Brain microvascular endothelial cell (primary cell): ENCODE data around the gene CDH22.

Experiments
- DNase-seq: peaks from one replicate; pipeline ENCODE4 v3.0.0-alpha.2; 2020
- H3K27ac ChIP-seq: fragments of 250-450 bp; sonication (Bioruptor Pico); 2 replicates; pipeline ENCODE4 v1.5.1; 2020; ENCODE audit warnings: mild to moderate bottlenecking, moderate library complexity
- H3K27me3 ChIP-seq: fragments of 250-450 bp; sonication (Bioruptor Pico); replicated peaks from 2 replicates; pipeline ENCODE4 v1.5.1; 2020; ENCODE audit warnings: mild to moderate bottlenecking
- H3K36me3 ChIP-seq: fragments of 250-450 bp; sonication (Bioruptor Pico); replicated peaks from 2 replicates; pipeline ENCODE4 v1.5.1; 2020; ENCODE audit warnings: mild to moderate bottlenecking
- H3K4me3 ChIP-seq: 2 replicates; pipeline ENCODE4 v1.5.1; 2011; ENCODE audit warnings: low read depth, mild to moderate bottlenecking, control low read depth, low read length, moderate library complexity
- CTCF ChIP-seq: IDR thresholded peaks from 2 replicates; pipeline ENCODE4 v1.5.1; 2011; ENCODE audit warnings: low read depth, mild to moderate bottlenecking, moderate library complexity, low read length, control low read depth, inconsistent platforms; ENCODE audit errors: missing control alignments
- in situ Hi-C: cut with HindIII; loops from 2 replicates; pipeline ENCODE4 v1.10.0; 2017; ENCODE audit warnings: low sequenced_read_pairs, low pct_ligation_motif_present

CDH22 gene

GRCh38 chr20:46172455-46172854 lies 135.8 kb downstream of the CDH22 start:
- Histone ChIP-seq H3K27ac (no peak overlapping the region), H3K27me3 (peaks cover 33% of the 10 kb centered on the region), H3K36me3 (no peaks in the 10 kb centered on the region), H3K4me3 (no peak overlapping the region)
- TF ChIP-seq CTCF: no peak
- in situ Hi-C loops: no loop called here
- DNase-seq: no peak

GRCh38 chr20:46171909-46172308 lies 136.4 kb downstream of the CDH22 start:
- Histone ChIP-seq H3K4me3 (no peak overlapping the region), H3K27ac (no peak overlapping the region), H3K36me3 (no peaks in the 10 kb centered on the region), H3K27me3 (peaks cover 33% of the 10 kb centered on the region)
- DNase-seq: no peak
- no peak for TF ChIP-seq CTCF
- in situ Hi-C loops: no loop called here

GRCh38 chr20:46171476-46171875 lies 136.8 kb downstream of the CDH22 start:
- peaks cover 32% of the 10 kb centered on the region for H3K27me3 ChIP-seq
- TF ChIP-seq CTCF: no peak
- in situ Hi-C loops: no loop called here

GRCh38 chr20:46169245-46170171 lies 138.8 kb downstream of the CDH22 start:
- no peaks in the 10 kb centered on the region for H3K36me3 ChIP-seq
- in situ Hi-C loops: no loop called here
- H3K27me3 ChIP-seq: peaks cover 21% of the 10 kb centered on the region
- no peak overlapping the region for H3K27ac ChIP-seq
- H3K4me3 ChIP-seq: no peak overlapping the region
- no peak for DNase-seq
- no peak for TF ChIP-seq CTCF

More at GRCh38 chr20:46171476-46171875, 136.8 kb downstream of the CDH22 start:
- no peaks in the 10 kb centered on the region for H3K36me3 ChIP-seq
- H3K27ac ChIP-seq: no peak overlapping the region
- DNase-seq: no peak
- no peak overlapping the region for H3K4me3 ChIP-seq

GRCh38 chr20:46168438-46168837 lies 139.9 kb downstream of the CDH22 start:
- Histone ChIP-seq H3K27ac (no peak overlapping the region), H3K4me3 (no peak overlapping the region), H3K27me3 (peaks cover 11% of the 10 kb centered on the region), H3K36me3 (no peaks in the 10 kb centered on the region)
- in situ Hi-C loops: no loop called here
- TF ChIP-seq CTCF: no peak
- DNase-seq: no peak
